ENCODE results near the gene CCNY.
"Not testable (repeated sequence)": the region's sequence is repeated elsewhere in the genome, so short reads cannot be mapped to it uniquely, and the experiment has no call there.

DNA sequence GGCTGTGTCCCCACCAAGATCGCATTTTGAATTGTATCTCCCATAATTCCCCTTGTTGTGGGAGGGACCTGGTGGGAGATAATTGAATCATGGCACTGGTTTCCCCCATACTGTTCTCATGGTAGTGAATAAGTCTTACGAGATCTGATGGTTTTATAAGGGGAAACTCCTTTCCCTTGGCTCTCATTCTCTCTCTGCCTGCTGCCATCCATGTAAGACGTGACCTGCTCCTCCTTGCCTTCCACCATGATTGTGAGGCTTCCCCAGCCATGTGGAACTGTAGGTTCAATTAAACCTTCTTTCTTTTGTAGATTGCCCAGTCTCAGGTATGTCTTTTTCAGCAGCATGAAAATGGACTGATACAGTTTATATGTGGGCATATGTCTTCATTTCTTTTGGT lies 201.6 kb downstream of the CCNY start:
- TF ChIP-seq, protein P1, sequence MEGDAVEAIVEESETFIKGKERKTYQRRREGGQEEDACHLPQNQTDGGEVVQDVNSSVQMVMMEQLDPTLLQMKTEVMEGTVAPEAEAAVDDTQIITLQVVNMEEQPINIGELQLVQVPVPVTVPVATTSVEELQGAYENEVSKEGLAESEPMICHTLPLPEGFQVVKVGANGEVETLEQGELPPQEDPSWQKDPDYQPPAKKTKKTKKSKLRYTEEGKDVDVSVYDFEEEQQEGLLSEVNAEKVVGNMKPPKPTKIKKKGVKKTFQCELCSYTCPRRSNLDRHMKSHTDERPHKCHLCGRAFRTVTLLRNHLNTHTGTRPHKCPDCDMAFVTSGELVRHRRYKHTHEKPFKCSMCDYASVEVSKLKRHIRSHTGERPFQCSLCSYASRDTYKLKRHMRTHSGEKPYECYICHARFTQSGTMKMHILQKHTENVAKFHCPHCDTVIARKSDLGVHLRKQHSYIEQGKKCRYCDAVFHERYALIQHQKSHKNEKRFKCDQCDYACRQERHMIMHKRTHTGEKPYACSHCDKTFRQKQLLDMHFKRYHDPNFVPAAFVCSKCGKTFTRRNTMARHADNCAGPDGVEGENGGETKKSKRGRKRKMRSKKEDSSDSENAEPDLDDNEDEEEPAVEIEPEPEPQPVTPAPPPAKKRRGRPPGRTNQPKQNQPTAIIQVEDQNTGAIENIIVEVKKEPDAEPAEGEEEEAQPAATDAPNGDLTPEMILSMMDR (IDR thresholded peaks at IDR 0.05): not testable (repeated sequence)
- TF ChIP-seq POLR2AphosphoS5, POLR2A (IDR thresholded peaks at IDR 0.05): not testable (repeated sequence)

Data from prostate gland (tissue), 2 donors.